Stimulated activated CD8-positive, alpha-beta memory T cell treated with anti-CD3 and anti-CD28 coated beads, Interleukin-4, amount 100 ng/mL, for 4 hours (primary cell): Measurements from ENCODE around the gene TBC1D14.

ENCODE experiments used
- DNase-seq, 2 donors: peaks; one replicate each; pipeline ENCODE4 v3.0.0-alpha.2; 2020; ENCODE audit warnings: low read depth in 2 of 2, low spot score in 1 of 2

The TBC1D14 gene

GRCh38 chr4:6909113-6909969 lies at the start of gene TBC1D14:
TBC1D14 (plus strand) TSS chr4:6909826; CDS start chr4:6923390, 13,564 bp downstream.
- DNase-seq, result peak; percentile 59 to 74

GRCh38 chr4:6868386-6868785 lies 41.2 kb upstream of the TBC1D14 start:
- DNase-seq, result no peak

GRCh38 chr4:6869944-6870343 lies 39.7 kb upstream of the TBC1D14 start:
- no peak for DNase-seq

GRCh38 chr4:6873291-6873690 lies 36.3 kb upstream of the TBC1D14 start:
- no peak for DNase-seq

GRCh38 chr4:6873792-6874461 lies 35.7 kb upstream of the TBC1D14 start:
- DNase-seq, result peak; percentile 56 to 69

- DNase-seq, result no peak
Measured at GRCh38 chr4:6874981-6875380, 34.6 kb upstream of the TBC1D14 start.

- DNase-seq, result no peak
Measured at GRCh38 chr4:6875431-6875831, 34.2 kb upstream of the TBC1D14 start.

GRCh38 chr4:6876440-6876839 lies 33.2 kb upstream of the TBC1D14 start:
- no peak for DNase-seq

GRCh38 chr4:6877067-6877466 lies 32.6 kb upstream of the TBC1D14 start:
- no peak for DNase-seq

- DNase-seq, result no peak
Measured at GRCh38 chr4:6878451-6879059, 31.1 kb upstream of the TBC1D14 start.

- no peak for DNase-seq
Measured at GRCh38 chr4:6880691-6881090, 28.9 kb upstream of the TBC1D14 start.

- DNase-seq, result no peak
Measured at GRCh38 chr4:6881908-6882307, 27.7 kb upstream of the TBC1D14 start.

- no peak for DNase-seq
Measured at GRCh38 chr4:6884341-6884870, 25.2 kb upstream of the TBC1D14 start.

- no peak for DNase-seq
Measured at GRCh38 chr4:6885953-6886557, 23.6 kb upstream of the TBC1D14 start.

- DNase-seq, result no peak
Measured at GRCh38 chr4:6886886-6887285, 22.7 kb upstream of the TBC1D14 start.

- DNase-seq, result no peak
Measured at GRCh38 chr4:6887591-6888371, 21.8 kb upstream of the TBC1D14 start.

- DNase-seq, result no peak
Measured at GRCh38 chr4:6888506-6889071, 21.0 kb upstream of the TBC1D14 start.

GRCh38 chr4:6889101-6889735 lies 20.4 kb upstream of the TBC1D14 start:
- DNase-seq, result no peak

GRCh38 chr4:6889736-6890324 lies 19.8 kb upstream of the TBC1D14 start:
- no peak for DNase-seq
